ENCODE data around the gene SYNE4. TPM values are rescaled to one million over a fixed set of nuclear protein-coding genes. Genes with fewer than 3 reads are reported as not detected.

Gene SYNE4
- total RNA-seq, 2 experiments from 2014 or later: 2.7 to 4.5 TPM

- Histone ChIP-seq H3K36me3 (ENCODE audit: insufficient read depth, low read length) (0 out of 2 replicates have a peak, but pooled peaks cover 5% of the 10 kb centered on the region), H3K4me2 (ENCODE audit: low read length) (no peak overlapping the region), H3K9me2 (ENCODE audit: insufficient read depth, low read length) (no peaks in the 10 kb centered on the region), H2AFZ (ENCODE audit: low read length) (no peak overlapping the region), H4K20me1 (ENCODE audit: insufficient read depth, low read length) (no peaks in the 10 kb centered on the region), H3K9me3 (ENCODE audit: low read length) (no peaks in the 10 kb centered on the region), H3K27ac (ENCODE audit: low read depth, low read length, poor library complexity, severe bottlenecking) (no peak overlapping the region), H3K79me2 (ENCODE audit: insufficient read depth, low read depth, low read length) (no peaks in the 10 kb centered on the region), H3K4me1 (ENCODE audit: insufficient read depth, low read length, poor library complexity, severe bottlenecking) (no peaks in the 10 kb centered on the region), H3K4me3 (ENCODE audit: low read depth, low read length, poor library complexity, severe bottlenecking) (no peak overlapping the region)
- CTCF ChIA-PET (ENCODE audit: unreplicated experiment): no interaction called here
- DNase-seq (ENCODE audit: low spot score): no peak
- intact Hi-C loops (cut with micrococcal nuclease; ENCODE audit: unreplicated experiment): no loop called here
- TF ChIP-seq EZH2phosphoT487 (IDR thresholded peaks at IDR 0.05; ENCODE audit: borderline replicate concordance, low read depth, low read length): no peak
- TF ChIP-seq CTCF (conservative IDR thresholded peaks at IDR 0.05; ENCODE audit: low read length): no peak
- POLR2A ChIA-PET: interaction anchor here (0.7 kb wide), 1 partner anchor 368 kb away, joined by 3 read pairs; no protein-coding TSS in a partner anchor
- no TSS peak for BruUV-seq (replicated peaks)
Measured at GRCh38 chr19:36030264-36031148, 21.9 kb upstream of the SYNE4 start.

GRCh38 chr19:36028313-36029041, 19.9 kb upstream of the SYNE4 start:
- no TSS peak for BruUV-seq (replicated peaks)
- CTCF ChIA-PET (ENCODE audit: unreplicated experiment): no interaction called here
- intact Hi-C loops (cut with micrococcal nuclease; ENCODE audit: unreplicated experiment): no loop called here

More at GRCh38 chr19:36028313-36029041, 19.9 kb upstream of the SYNE4 start:
- no peaks in the 10 kb centered on the region for H4K20me1 ChIP-seq (ENCODE audit: insufficient read depth, low read length)
- DNase-seq (ENCODE audit: low spot score): no peak
- no peak overlapping the region for H2AFZ ChIP-seq (ENCODE audit: low read length)
- no peak overlapping the region for H3K4me3 ChIP-seq (ENCODE audit: low read depth, low read length, poor library complexity, severe bottlenecking)
- H3K9me2 ChIP-seq (ENCODE audit: insufficient read depth, low read length): no peaks in the 10 kb centered on the region
- POLR2A ChIA-PET: no interaction called here
- H3K4me2 ChIP-seq (ENCODE audit: low read length): no peak overlapping the region
- no peak for TF ChIP-seq CTCF (conservative IDR thresholded peaks at IDR 0.05; ENCODE audit: low read length)
- TF ChIP-seq EZH2phosphoT487 (IDR thresholded peaks at IDR 0.05; ENCODE audit: borderline replicate concordance, low read depth, low read length): no peak
- H3K27ac ChIP-seq (ENCODE audit: low read depth, low read length, poor library complexity, severe bottlenecking): no peak overlapping the region
- H3K79me2 ChIP-seq (ENCODE audit: insufficient read depth, low read depth, low read length): no peaks in the 10 kb centered on the region
- H3K4me1 ChIP-seq (ENCODE audit: insufficient read depth, low read length, poor library complexity, severe bottlenecking): no peaks in the 10 kb centered on the region
- no peaks in the 10 kb centered on the region for H3K36me3 ChIP-seq (ENCODE audit: insufficient read depth, low read length)
- H3K9me3 ChIP-seq (ENCODE audit: low read length): no peaks in the 10 kb centered on the region
